SU-DHL-6 (cell line): ENCODE data around the gene SLC35B2.

Source experiments
- H2AFZ ChIP-seq: fragments of 200-600 bp; sonication (generic); 2 replicates; pipeline ENCODE4 v1.6.1; 2014; ENCODE audit warnings: low read depth, mild to moderate bottlenecking, moderate library complexity, mixed read lengths, antibody characterized with exemption, low read length; ENCODE audit not compliant: severe bottlenecking
- H3F3A ChIP-seq: fragments of 200-600 bp; shearing (Covaris generic); 2 replicates; pipeline ENCODE4 v1.6.0; 2016; ENCODE audit warnings: antibody characterized with exemption, mild to moderate bottlenecking; ENCODE audit not compliant: insufficient read depth
- H3K27ac ChIP-seq: fragments of 200-600 bp; sonication (generic); 2 replicates; pipeline ENCODE4 v1.5.1; 2016; ENCODE audit warnings: low read depth, mild to moderate bottlenecking, low read length, moderate library complexity, mixed read lengths
- H3K27me3 ChIP-seq: fragments of 200-600 bp; sonication (generic), shearing (Covaris generic); 2 replicates; pipeline ENCODE4 v1.6.0; 2014; ENCODE audit warnings: mild to moderate bottlenecking, low read length
- H3K36me3 ChIP-seq: fragments of 200-600 bp; sonication (generic); 2 replicates; pipeline ENCODE4 v1.6.1; 2014; ENCODE audit warnings: mild to moderate bottlenecking, low read length, mixed read lengths
- H3K4me2 ChIP-seq: fragments of 300-600, 200-600 bp; shearing (Covaris generic), sonication (generic); 2 replicates; pipeline ENCODE4 v1.6.0; 2014; ENCODE audit warnings: low read length, low read depth, mild to moderate bottlenecking; ENCODE audit not compliant: poor library complexity, severe bottlenecking
- H3K4me3 ChIP-seq: fragments of 200-600 bp; sonication (generic); 2 replicates; pipeline ENCODE4 v1.5.1; 2014; ENCODE audit warnings: antibody characterized with exemption, low read length, mild to moderate bottlenecking, mixed read lengths; ENCODE audit not compliant: insufficient read depth, poor library complexity, severe bottlenecking
- H3K79me2 ChIP-seq: fragments of 200-600 bp; sonication (generic); 2 replicates; pipeline ENCODE4 v1.6.1; 2014; ENCODE audit warnings: mild to moderate bottlenecking, low read length, moderate library complexity; ENCODE audit not compliant: insufficient read depth
- H3K9ac ChIP-seq: fragments of 200-600 bp; sonication (generic); 2 replicates; pipeline ENCODE4 v1.7.0; 2014; ENCODE audit warnings: mild to moderate bottlenecking, low read length
- H3K9me2 ChIP-seq: fragments of 200-600 bp; sonication (generic); replicated peaks from 2 replicates; pipeline ENCODE4 v1.6.1; 2014; ENCODE audit warnings: low read length; ENCODE audit not compliant: insufficient read depth
- H3K9me3 ChIP-seq: fragments of 200-600 bp; sonication (generic); 2 replicates; pipeline ENCODE4 v1.6.1; 2014; ENCODE audit warnings: low read length, mixed read lengths; ENCODE audit not compliant: insufficient read depth
- H4K20me1 ChIP-seq: fragments of 200-600 bp; sonication (generic); 2 replicates; pipeline ENCODE4 v1.6.1; 2014; ENCODE audit warnings: low read depth, mild to moderate bottlenecking, antibody characterized with exemption, low read length, moderate library complexity, mixed read lengths
- EZH2phosphoT487 ChIP-seq: fragments of 200-600 bp; sonication (generic), shearing (Covaris generic); conservative IDR thresholded peaks from 2 replicates; pipeline ENCODE4 v1.6.1; 2018; ENCODE audit warnings: mild to moderate bottlenecking, antibody characterized with exemption, low read length, moderate library complexity, mixed read lengths
- TF ChIP-seq, protein P1 (sequence below): fragments of 200-600 bp; sonication (generic); IDR thresholded peaks from one replicate; pipeline ENCODE4 v1.5.1; 2017; ENCODE audit warnings: antibody characterized with exemption, mild to moderate bottlenecking, low read length, moderate library complexity; ENCODE audit not compliant: insufficient read depth, poor library complexity, severe bottlenecking

Gene SLC35B2

DNA sequence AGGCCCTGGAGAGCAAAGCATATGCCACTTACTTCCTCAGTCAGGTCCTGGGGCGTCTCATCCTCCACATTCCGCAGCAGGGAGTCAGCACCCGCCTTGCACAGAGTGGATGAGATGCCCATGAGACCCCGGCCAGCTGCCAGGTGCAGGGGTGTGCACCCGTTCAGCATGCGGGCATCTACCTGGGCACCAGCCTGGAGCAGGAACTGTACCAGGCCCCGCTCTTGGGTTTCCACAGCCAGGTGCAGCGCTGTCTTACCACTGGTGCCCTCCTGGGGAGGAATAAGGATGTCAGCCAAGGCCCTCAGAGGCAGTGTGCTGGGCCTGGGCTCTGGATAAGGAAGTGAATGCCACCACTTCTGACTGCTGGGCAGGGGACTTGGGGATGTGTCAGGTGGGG lies 2.7 kb upstream of the SLC35B2 start:
- no peak overlapping the region for H3K4me3 ChIP-seq
- no peak for TF ChIP-seq EZH2phosphoT487
- TF ChIP-seq, protein P1, sequence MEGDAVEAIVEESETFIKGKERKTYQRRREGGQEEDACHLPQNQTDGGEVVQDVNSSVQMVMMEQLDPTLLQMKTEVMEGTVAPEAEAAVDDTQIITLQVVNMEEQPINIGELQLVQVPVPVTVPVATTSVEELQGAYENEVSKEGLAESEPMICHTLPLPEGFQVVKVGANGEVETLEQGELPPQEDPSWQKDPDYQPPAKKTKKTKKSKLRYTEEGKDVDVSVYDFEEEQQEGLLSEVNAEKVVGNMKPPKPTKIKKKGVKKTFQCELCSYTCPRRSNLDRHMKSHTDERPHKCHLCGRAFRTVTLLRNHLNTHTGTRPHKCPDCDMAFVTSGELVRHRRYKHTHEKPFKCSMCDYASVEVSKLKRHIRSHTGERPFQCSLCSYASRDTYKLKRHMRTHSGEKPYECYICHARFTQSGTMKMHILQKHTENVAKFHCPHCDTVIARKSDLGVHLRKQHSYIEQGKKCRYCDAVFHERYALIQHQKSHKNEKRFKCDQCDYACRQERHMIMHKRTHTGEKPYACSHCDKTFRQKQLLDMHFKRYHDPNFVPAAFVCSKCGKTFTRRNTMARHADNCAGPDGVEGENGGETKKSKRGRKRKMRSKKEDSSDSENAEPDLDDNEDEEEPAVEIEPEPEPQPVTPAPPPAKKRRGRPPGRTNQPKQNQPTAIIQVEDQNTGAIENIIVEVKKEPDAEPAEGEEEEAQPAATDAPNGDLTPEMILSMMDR, result no peak
- H3F3A ChIP-seq, result peaks cover 60% of the 10 kb centered on the region
- H3K4me2 ChIP-seq, result no peak overlapping the region
- no peaks in the 10 kb centered on the region for H3K36me3 ChIP-seq
- peak overlapping the region; percentile 12; the same call in 1 of the 2 replicates for H3K27ac ChIP-seq
- no peak overlapping the region for H3K9ac ChIP-seq
- peaks cover 36% of the 10 kb centered on the region for H3K79me2 ChIP-seq
- no peaks in the 10 kb centered on the region for H3K9me3 ChIP-seq
- no peak overlapping the region for H2AFZ ChIP-seq
- no peaks in the 10 kb centered on the region for H4K20me1 ChIP-seq
- no peaks in the 10 kb centered on the region for H3K27me3 ChIP-seq
- H3K9me2 ChIP-seq, result no peaks in the 10 kb centered on the region

DNA sequence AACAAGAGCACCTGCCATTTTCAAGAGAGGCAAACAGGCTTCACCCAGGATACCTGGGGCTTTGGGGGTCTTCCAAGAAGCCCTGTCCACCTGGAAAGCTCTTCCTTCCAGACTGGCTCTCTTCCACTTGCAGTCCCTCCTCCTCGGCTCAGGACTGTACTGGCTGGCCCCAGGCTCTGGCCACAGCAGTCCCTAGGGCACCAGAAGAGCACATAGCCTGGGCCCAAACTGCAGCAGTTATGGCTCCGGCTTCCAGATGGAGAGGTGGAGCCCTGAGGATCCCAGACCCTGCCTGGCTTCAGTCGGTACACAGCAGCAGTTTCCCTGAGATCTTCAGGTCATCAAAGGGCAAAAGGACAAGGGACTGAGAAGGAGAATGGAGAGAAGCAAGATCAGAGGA lies 1.6 kb upstream of the SLC35B2 start:
- peaks cover 64% of the 10 kb centered on the region for H3F3A ChIP-seq
- TF ChIP-seq, protein P1, result no peak
- no peak for TF ChIP-seq EZH2phosphoT487
- H3K9me2 ChIP-seq, result no peaks in the 10 kb centered on the region
- no peak overlapping the region; the same call in 1 of the 2 replicates for H3K9ac ChIP-seq
- H3K27ac ChIP-seq, result peak overlapping the region; percentile 71
- H3K4me3 ChIP-seq, result no peak overlapping the region
- H3K9me3 ChIP-seq, result no peaks in the 10 kb centered on the region
- H3K27me3 ChIP-seq, result no peaks in the 10 kb centered on the region
- H3K79me2 ChIP-seq, result peaks cover 29% of the 10 kb centered on the region
- no peaks in the 10 kb centered on the region for H4K20me1 ChIP-seq
- H3K36me3 ChIP-seq, result peaks cover 3% of the 10 kb centered on the region; the same call in 1 of the 2 replicates
- H3K4me2 ChIP-seq, result no peak overlapping the region
- no peak overlapping the region for H2AFZ ChIP-seq

DNA sequence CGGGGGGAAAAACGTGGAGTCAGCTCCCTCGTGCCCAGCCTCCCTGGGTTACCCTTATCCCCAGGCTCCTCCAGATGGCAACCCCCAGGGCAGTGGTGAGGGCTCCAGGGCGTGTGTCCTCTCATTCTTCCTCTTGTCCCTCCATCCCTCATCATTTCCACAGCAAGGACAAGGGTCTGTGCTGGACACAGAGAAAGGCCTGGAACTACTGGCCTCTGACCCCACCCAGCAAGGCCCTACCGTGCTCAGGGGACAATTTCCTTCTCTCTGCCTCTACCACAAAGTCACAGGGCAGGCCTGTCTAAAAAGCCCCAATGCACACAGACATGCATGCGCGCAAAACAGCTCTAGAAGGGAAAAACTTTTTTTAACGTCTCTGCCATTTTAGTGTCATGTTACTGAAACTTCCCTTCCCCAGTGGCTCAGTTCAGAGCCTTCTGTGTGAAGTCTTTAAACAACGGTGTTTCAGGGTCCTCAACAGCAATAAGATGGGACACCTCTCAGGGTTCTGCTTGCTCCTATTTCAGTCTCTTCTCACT lies 1.1 kb upstream of the SLC35B2 start:
- Histone ChIP-seq H2AFZ (no peak overlapping the region), H3K9me2 (no peaks in the 10 kb centered on the region), H3K36me3 (peaks cover 6% of the 10 kb centered on the region; the same call in 1 of the 2 replicates), H3K27ac (peak overlapping the region; percentile 71), H3K4me3 (no peak overlapping the region), H3F3A (peaks cover 65% of the 10 kb centered on the region), H3K4me2 (peak overlapping the region; percentile 83), H3K9ac (peak overlapping the region; percentile 85), H4K20me1 (no peaks in the 10 kb centered on the region), H3K79me2 (peaks cover 24% of the 10 kb centered on the region), H3K27me3 (no peaks in the 10 kb centered on the region), H3K9me3 (no peaks in the 10 kb centered on the region)
- no peak for TF ChIP-seq EZH2phosphoT487
- TF ChIP-seq, protein P1, result no peak
